GM18517 (cell line): ENCODE data around the gene ACSL5.
A peak's percentile ranks its signal among the peaks of the same experiment; 100 is the strongest.
"Not testable (repeated sequence)": the region's sequence is repeated elsewhere in the genome, so short reads cannot be mapped to it uniquely, and the experiment has no call there.

Experiments
- ATAC-seq: cut with Tn5 transposase; IDR thresholded peaks from one replicate; pipeline ENCODE4 v1.9.1; 2021; ENCODE audit warnings: mild to moderate bottlenecking, moderate library complexity; ENCODE audit not compliant: unreplicated experiment

Gene ACSL5

GRCh38 chr10:112372182-112372810 is 1.6 kb upstream of the ACSL5 start:
- ATAC-seq: not testable (repeated sequence)

GRCh38 chr10:112374724-112375541 is 1.0 kb downstream of the ACSL5 start:
- peak; percentile 43 for ATAC-seq

- peak; percentile 89 for ATAC-seq
Measured at GRCh38 chr10:112375721-112376395, 1.9 kb downstream of the ACSL5 start.

GRCh38 chr10:112376396-112376790 is 2.5 kb downstream of the ACSL5 start:
- peak; percentile 19 for ATAC-seq

GRCh38 chr10:112377116-112377515 is 3.2 kb downstream of the ACSL5 start:
- ATAC-seq: not testable (repeated sequence)

- ATAC-seq: no peak
Measured at GRCh38 chr10:112379635-112380296, 5.8 kb downstream of the ACSL5 start.

GRCh38 chr10:112382515-112383235 is 8.8 kb downstream of the ACSL5 start:
- no peak for ATAC-seq

- no peak for ATAC-seq
Measured at GRCh38 chr10:112383325-112383724, 9.4 kb downstream of the ACSL5 start.

GRCh38 chr10:112384141-112384540 is 10.2 kb downstream of the ACSL5 start:
- no peak for ATAC-seq

- no peak for ATAC-seq
Measured at GRCh38 chr10:112385201-112385600, 11.3 kb downstream of the ACSL5 start.

- not testable (repeated sequence) for ATAC-seq
Measured at GRCh38 chr10:112388056-112388455, 14.1 kb downstream of the ACSL5 start.

GRCh38 chr10:112388548-112388947 is 14.6 kb downstream of the ACSL5 start:
- ATAC-seq: no peak

GRCh38 chr10:112389271-112389822 is 15.4 kb downstream of the ACSL5 start:
- ATAC-seq: peak; percentile 57

- ATAC-seq: no peak
Measured at GRCh38 chr10:112390125-112390703, 16.3 kb downstream of the ACSL5 start.

GRCh38 chr10:112393341-112393740 is 19.4 kb downstream of the ACSL5 start:
- ATAC-seq: no peak

- ATAC-seq: no peak
Measured at GRCh38 chr10:112393827-112394226, 19.9 kb downstream of the ACSL5 start.

GRCh38 chr10:112394475-112394875 is 20.6 kb downstream of the ACSL5 start:
- no peak for ATAC-seq

GRCh38 chr10:112395809-112396530 is 22.1 kb downstream of the ACSL5 start:
- ATAC-seq: no peak

- no peak for ATAC-seq
Measured at GRCh38 chr10:112397592-112397991, 23.7 kb downstream of the ACSL5 start.
